SH-SY5Y (cell line): ENCODE data around the gene MATN1.

Experiments used
- GATA2 ChIP-seq: IDR thresholded peaks from 2 replicates; pipeline ENCODE4 v1.6.1; 2011; ENCODE audit warnings: mild to moderate bottlenecking, low read depth, low read length
- GATA3 ChIP-seq: IDR thresholded peaks from 2 replicates; pipeline ENCODE4 v1.6.1; 2011; ENCODE audit warnings: low read depth, mild to moderate bottlenecking, low read length, moderate library complexity

DNA sequence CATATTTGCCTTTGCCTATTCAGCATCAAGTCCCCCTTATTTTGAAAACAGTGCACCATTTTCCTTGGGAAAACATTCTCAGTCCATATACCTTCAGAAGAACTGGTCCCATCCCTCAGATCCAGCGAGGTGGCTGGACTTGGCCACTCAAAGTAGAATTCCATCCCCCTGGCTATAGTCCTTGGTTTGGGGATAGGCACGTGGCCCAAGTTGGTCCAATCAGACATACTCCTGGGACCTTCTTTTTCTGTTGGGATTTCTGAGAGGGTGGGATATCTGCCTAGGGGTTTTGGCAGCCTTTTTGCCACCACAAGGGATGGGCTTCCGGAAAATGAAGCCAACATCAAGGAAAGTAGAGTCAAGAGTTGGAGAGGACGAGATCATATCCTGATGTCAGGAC, 10.7 kb upstream of the MATN1 start:
- TF ChIP-seq GATA2, result no peak
- no peak for TF ChIP-seq GATA3
